Measurements from ENCODE around the gene TMEM208. TPM values are rescaled to one million over a fixed set of nuclear protein-coding genes. Genes with fewer than 3 reads are reported as not detected.

TMEM208 gene
- total and polyA plus RNA-seq, 2 experiments from 2014 or later: 53.8 to 97.0 TPM

DNA sequence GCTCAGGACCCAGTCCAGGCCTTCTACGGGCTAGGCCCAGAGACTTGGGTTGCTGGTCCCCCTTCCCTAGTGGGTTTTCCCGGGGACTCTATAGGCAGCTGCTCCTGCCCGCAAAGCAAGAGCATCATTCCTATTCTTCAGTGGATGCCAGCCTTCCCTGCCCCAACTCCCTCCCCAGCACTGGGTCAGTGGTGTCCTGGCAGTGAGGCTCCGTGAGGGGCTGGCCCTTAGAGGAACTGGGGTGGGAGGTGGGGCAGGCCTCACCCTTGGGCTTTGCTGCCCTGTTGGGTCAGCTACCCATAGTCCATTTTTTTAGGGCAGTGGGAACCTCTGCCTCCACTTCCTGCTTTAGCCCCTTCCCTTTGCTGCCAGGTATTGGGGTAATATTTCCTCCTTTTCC is 44.5 kb downstream of the TMEM208 start:
- no peak overlapping the region for H3K9ac ChIP-seq
- WGBS, 2 experiments (ENCODE audit: low coverage in 1 of 2, low lambda C conversion rate in 2 of 2, missing lambda C conversion rate in 2 of 2): 85 to 92% methylated on average over 4 of the region's 4 CpGs
- H3K27ac ChIP-seq: no peak overlapping the region
- no peak for DNase-seq
- H3K9me3 ChIP-seq (ENCODE audit: low read depth): no peaks in the 10 kb centered on the region
- peaks cover 26% of the 10 kb centered on the region for H3K4me1 ChIP-seq (ENCODE audit: insufficient read depth)
- H3K36me3 ChIP-seq (ENCODE audit: low read depth): no peaks in the 10 kb centered on the region; the same call in 1 of the 2 replicates
- H3K27me3 ChIP-seq (replicated peaks; ENCODE audit: insufficient read depth): no peaks in the 10 kb centered on the region
- H2AFZ ChIP-seq: no peak overlapping the region
- no peaks in the 10 kb centered on the region for H4K20me1 ChIP-seq (ENCODE audit: insufficient read depth)
- no peaks in the 10 kb centered on the region for H3K9me2 ChIP-seq (ENCODE audit: insufficient read depth)
- in situ Hi-C loops (cut with MboI): no loop called here
- H3K79me2 ChIP-seq (ENCODE audit: insufficient read depth): 0 out of 2 replicates have a peak, but pooled peaks cover 8% of the 10 kb centered on the region
- H3K4me3 ChIP-seq: no peak overlapping the region
- TF ChIP-seq EZH2 (IDR thresholded peaks at IDR 0.05; ENCODE audit: insufficient read depth, poor library complexity, severe bottlenecking): no peak
- TF ChIP-seq EZH2phosphoT487 (IDR thresholded peaks at IDR 0.05; ENCODE audit: insufficient read depth, low read depth): no peak
- H3K4me2 ChIP-seq (ENCODE audit: unreplicated experiment): no peak overlapping the region
- H3F3A ChIP-seq (ENCODE audit: insufficient read depth): peaks cover 18% of the 10 kb centered on the region

DNA sequence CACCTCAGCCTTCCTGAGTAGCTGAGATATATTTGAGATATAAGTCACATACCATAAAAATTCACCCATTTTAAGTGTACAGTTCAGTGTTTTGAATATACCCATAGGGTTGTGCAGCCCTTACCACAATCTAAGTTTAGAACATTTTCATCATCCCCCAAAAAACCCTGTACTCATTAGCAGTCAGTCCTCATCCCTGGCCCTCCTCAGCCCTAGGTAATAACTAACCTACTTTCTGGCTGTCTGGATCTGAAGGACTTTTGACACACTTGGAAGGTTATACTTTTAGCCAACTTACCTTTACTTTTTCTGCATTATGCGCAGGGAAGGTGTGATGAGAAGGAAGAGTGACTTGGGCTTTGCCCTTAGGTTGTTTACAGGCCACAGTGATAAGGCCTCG is 48.4 kb downstream of the TMEM208 start:
- Histone ChIP-seq H3K4me3 (no peak overlapping the region), H3K27ac (no peak overlapping the region), H3K4me2 (ENCODE audit: unreplicated experiment) (no peak overlapping the region), H2AFZ (no peak overlapping the region), H3K27me3 (replicated peaks; ENCODE audit: insufficient read depth) (no peaks in the 10 kb centered on the region), H3K9ac (no peak overlapping the region), H3F3A (ENCODE audit: insufficient read depth) (peaks cover 22% of the 10 kb centered on the region), H3K9me2 (ENCODE audit: insufficient read depth) (no peaks in the 10 kb centered on the region), H3K9me3 (ENCODE audit: low read depth) (no peaks in the 10 kb centered on the region), H3K36me3 (ENCODE audit: low read depth) (no peaks in the 10 kb centered on the region; the same call in 1 of the 2 replicates), H3K4me1 (ENCODE audit: insufficient read depth) (peaks cover 23% of the 10 kb centered on the region), H4K20me1 (ENCODE audit: insufficient read depth) (no peaks in the 10 kb centered on the region), H3K79me2 (ENCODE audit: insufficient read depth) (0 out of 2 replicates have a peak, but pooled peaks cover 8% of the 10 kb centered on the region)
- no peak for DNase-seq
- 97 to 98% methylated on average over 2 of the region's 2 CpGs for WGBS, 2 experiments (ENCODE audit: low coverage in 1 of 2, low lambda C conversion rate in 2 of 2, missing lambda C conversion rate in 2 of 2)
- in situ Hi-C loops (cut with MboI): no loop called here
- TF ChIP-seq EZH2 (IDR thresholded peaks at IDR 0.05; ENCODE audit: insufficient read depth, poor library complexity, severe bottlenecking) (no peak), EZH2phosphoT487 (IDR thresholded peaks at IDR 0.05; ENCODE audit: insufficient read depth, low read depth) (no peak)

DNA sequence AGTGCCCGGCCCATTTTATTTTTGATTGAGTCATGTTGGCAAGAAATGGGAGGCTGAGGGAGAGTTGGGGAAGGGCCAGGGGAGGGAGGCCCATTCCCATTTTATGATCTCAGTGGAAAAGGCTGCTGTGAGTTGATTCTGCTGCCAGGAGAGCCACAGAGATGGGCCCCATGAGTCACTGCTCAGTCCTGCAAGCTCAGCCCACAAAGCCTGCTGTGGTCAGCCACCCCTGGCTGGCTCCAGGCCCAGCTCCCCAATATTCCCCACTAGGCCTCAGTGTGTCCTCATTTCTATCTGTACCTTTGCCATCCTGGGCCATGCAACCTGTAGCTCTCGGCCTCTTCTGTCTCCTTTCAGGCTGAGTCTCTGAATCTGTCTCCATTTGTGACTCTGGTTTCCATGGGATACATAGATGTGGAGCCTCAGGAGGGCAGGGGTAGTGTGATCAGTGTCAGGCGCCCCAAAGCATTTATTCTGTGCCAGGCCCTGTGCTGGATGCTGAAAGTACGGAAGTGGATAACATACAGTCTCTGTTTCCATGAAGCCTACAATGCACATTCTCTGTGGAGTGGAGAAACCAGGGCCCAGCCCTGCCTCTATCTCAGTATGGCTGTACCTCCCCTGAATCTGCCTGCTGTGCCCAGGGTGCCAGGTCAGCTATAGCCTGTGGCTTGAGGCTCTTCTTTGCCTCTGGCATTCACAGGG is 50.5 kb downstream of the TMEM208 start:
- in situ Hi-C loops (cut with MboI): no loop called here
- Histone ChIP-seq H3K36me3 (ENCODE audit: low read depth) (no peaks in the 10 kb centered on the region; the same call in 1 of the 2 replicates), H3K79me2 (ENCODE audit: insufficient read depth) (0 out of 2 replicates have a peak, but pooled peaks cover 8% of the 10 kb centered on the region), H3K27ac (peak overlapping the region; percentile 98), H3F3A (ENCODE audit: insufficient read depth) (peaks cover 20% of the 10 kb centered on the region), H3K4me2 (ENCODE audit: unreplicated experiment) (peak overlapping the region; percentile 93), H2AFZ (no peak overlapping the region), H3K9ac (peak overlapping the region; percentile 87), H3K9me2 (ENCODE audit: insufficient read depth) (no peaks in the 10 kb centered on the region), H3K9me3 (ENCODE audit: low read depth) (no peaks in the 10 kb centered on the region), H4K20me1 (ENCODE audit: insufficient read depth) (no peaks in the 10 kb centered on the region), H3K27me3 (replicated peaks; ENCODE audit: insufficient read depth) (no peaks in the 10 kb centered on the region), H3K4me3 (peak overlapping the region; percentile 57), H3K4me1 (ENCODE audit: insufficient read depth) (peaks cover 22% of the 10 kb centered on the region)
- DNase-seq: peak; percentile 100
- TF ChIP-seq EZH2 (IDR thresholded peaks at IDR 0.05; ENCODE audit: insufficient read depth, poor library complexity, severe bottlenecking) (no peak), EZH2phosphoT487 (IDR thresholded peaks at IDR 0.05; ENCODE audit: insufficient read depth, low read depth) (no peak)
- WGBS, 2 experiments (ENCODE audit: low coverage in 1 of 2, low lambda C conversion rate in 2 of 2, missing lambda C conversion rate in 2 of 2): 11 to 21% methylated on average over 4 of the region's 4 CpGs

DNA sequence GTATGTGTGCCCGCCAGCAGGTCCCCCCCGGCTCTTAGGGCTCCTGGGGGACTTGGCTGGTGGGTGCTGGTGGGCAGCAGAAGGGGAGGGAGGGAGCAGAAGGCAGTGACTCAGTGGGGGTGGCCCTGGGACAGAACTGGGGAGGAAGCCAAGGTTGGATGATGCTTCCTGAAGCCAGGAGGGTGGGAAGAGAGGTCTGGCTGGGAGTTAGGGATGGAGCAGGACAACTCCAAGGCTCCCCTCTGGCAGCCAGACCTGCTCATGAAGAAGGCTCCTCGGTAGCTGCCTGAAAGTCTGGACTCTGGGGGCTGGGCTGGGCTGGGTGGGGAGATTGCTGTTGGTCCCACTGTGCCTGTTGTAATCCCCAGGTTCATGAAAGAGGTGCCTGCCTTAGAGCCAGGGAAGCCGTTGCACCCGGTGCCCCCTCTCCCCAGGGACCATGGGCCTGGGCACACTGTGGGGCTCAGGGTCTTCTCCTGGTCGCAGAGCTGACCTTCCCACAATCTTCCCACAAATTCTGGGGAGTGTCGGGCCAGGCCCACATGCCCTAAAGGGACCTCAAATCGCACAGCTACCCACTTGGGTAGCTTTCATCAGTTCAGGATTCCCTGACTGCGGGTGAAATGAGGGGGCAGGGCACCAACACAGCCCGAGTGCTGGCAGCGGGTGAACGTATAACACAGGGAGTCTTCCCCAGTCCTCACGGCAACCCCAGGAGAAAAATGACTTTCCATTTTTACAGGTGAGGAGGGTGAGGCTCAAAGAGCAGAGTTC is 51.3 kb downstream of the TMEM208 start:
- in situ Hi-C loops (cut with MboI): no loop called here
- Histone ChIP-seq H3F3A (ENCODE audit: insufficient read depth) (peaks cover 20% of the 10 kb centered on the region), H3K36me3 (ENCODE audit: low read depth) (no peaks in the 10 kb centered on the region; the same call in 1 of the 2 replicates), H4K20me1 (ENCODE audit: insufficient read depth) (no peaks in the 10 kb centered on the region), H3K9me3 (ENCODE audit: low read depth) (no peaks in the 10 kb centered on the region), H3K9ac (peak overlapping the region; percentile 87), H3K27ac (peak overlapping the region; percentile 98), H3K4me2 (ENCODE audit: unreplicated experiment) (peak overlapping the region; percentile 93), H2AFZ (peak overlapping the region; percentile 68), H3K4me1 (ENCODE audit: insufficient read depth) (peaks cover 22% of the 10 kb centered on the region), H3K9me2 (ENCODE audit: insufficient read depth) (no peaks in the 10 kb centered on the region), H3K4me3 (peak overlapping the region; percentile 78), H3K27me3 (replicated peaks; ENCODE audit: insufficient read depth) (no peaks in the 10 kb centered on the region), H3K79me2 (ENCODE audit: insufficient read depth) (0 out of 2 replicates have a peak, but pooled peaks cover 8% of the 10 kb centered on the region)
- TF ChIP-seq EZH2 (IDR thresholded peaks at IDR 0.05; ENCODE audit: insufficient read depth, poor library complexity, severe bottlenecking) (no peak), EZH2phosphoT487 (IDR thresholded peaks at IDR 0.05; ENCODE audit: insufficient read depth, low read depth) (no peak)
- 10 to 17% methylated on average over 12 to 13 of the region's 13 CpGs for WGBS, 2 experiments (ENCODE audit: low coverage in 1 of 2, low lambda C conversion rate in 2 of 2, missing lambda C conversion rate in 2 of 2)
- peak; percentile 93 for DNase-seq

MicroRNAs encoded within 50 kb of the gene (microRNA counts, 767-probe panel; counts per million panel counts)
- microRNA hsa-miR-328: 447 counts per million, percentile 86 among the panel's probes with 10 or more counts

Small RNAs within 50 kb of the gene (microRNA-seq; reads per million reads assigned to microRNA genes)
- 264 reads per million, percentile 62 among the genes with 10 or more reads in this experiment for gene MIR328 (ENCODE audit: borderline number of aligned reads)

Small RNAs within 50 kb of the gene (small RNA-seq; reads per million reads assigned to genes)
- gene MIR328 (ENCODE audit: low read depth, low replicate concordance): not detected

Other genes starting within 250 kb of the TMEM208 start
- gene CES4A, start 238.5 kb upstream of the TMEM208 start, total RNA-seq (2014; rRNA removed; shearing (Covaris generic)): 4.6 and 5.0 TPM in 2 replicates
- 2.6 and 4.5 TPM in 2 replicates for gene CES4A, start 238.5 kb upstream of the TMEM208 start, polyA plus RNA-seq (2016; fragmentation: Nextera tagmentation; extraction: Ambion mirVana)
- 53.3 and 63.2 TPM in 2 replicates for gene CBFB, start 198.0 kb upstream of the TMEM208 start, total RNA-seq (2014; rRNA removed; shearing (Covaris generic))
- gene CBFB, start 198.0 kb upstream of the TMEM208 start, polyA plus RNA-seq (2016; fragmentation: Nextera tagmentation; extraction: Ambion mirVana): 52.3 and 56.1 TPM in 2 replicates
- 22.3 and 24.4 TPM in 2 replicates for gene PHAF1, start 117.2 kb upstream of the TMEM208 start, total RNA-seq (2014; rRNA removed; shearing (Covaris generic))
- 14.3 and 15.2 TPM in 2 replicates for gene PHAF1, start 117.2 kb upstream of the TMEM208 start, polyA plus RNA-seq (2016; fragmentation: Nextera tagmentation; extraction: Ambion mirVana)
- 73.2 and 88.0 TPM in 2 replicates for gene B3GNT9, start 76.1 kb upstream of the TMEM208 start, total RNA-seq (2014; rRNA removed; shearing (Covaris generic))
- gene B3GNT9, start 76.1 kb upstream of the TMEM208 start, polyA plus RNA-seq (2016; fragmentation: Nextera tagmentation; extraction: Ambion mirVana): 24.3 and 24.8 TPM in 2 replicates
- 44.6 and 46.2 TPM in 2 replicates for gene TRADD, start 67.2 kb upstream of the TMEM208 start, total RNA-seq (2014; rRNA removed; shearing (Covaris generic))
- gene TRADD, start 67.2 kb upstream of the TMEM208 start, polyA plus RNA-seq (2016; fragmentation: Nextera tagmentation; extraction: Ambion mirVana): 25.9 and 28.1 TPM in 2 replicates
- 22.5 and 24.0 TPM in 2 replicates for gene FBXL8, start 67.2 kb upstream of the TMEM208 start, total RNA-seq (2014; rRNA removed; shearing (Covaris generic))
- 9.8 and 10.3 TPM in 2 replicates for gene FBXL8, start 67.2 kb upstream of the TMEM208 start, polyA plus RNA-seq (2016; fragmentation: Nextera tagmentation; extraction: Ambion mirVana)
- gene HSF4, start 62.4 kb upstream of the TMEM208 start, total RNA-seq (2014; rRNA removed; shearing (Covaris generic)): 6.4 and 10.8 TPM in 2 replicates
- gene HSF4, start 62.4 kb upstream of the TMEM208 start, polyA plus RNA-seq (2016; fragmentation: Nextera tagmentation; extraction: Ambion mirVana): 1.8 and 3.0 TPM in 2 replicates
- 31.0 and 51.1 TPM in 2 replicates for gene NOL3, start 56.6 kb upstream of the TMEM208 start, total RNA-seq (2014; rRNA removed; shearing (Covaris generic))
- 20.3 TPM in 2 replicates for gene NOL3, start 56.6 kb upstream of the TMEM208 start, polyA plus RNA-seq (2016; fragmentation: Nextera tagmentation; extraction: Ambion mirVana)
- 6.4 and 19.0 TPM in 2 replicates for gene MATCAP1, start 43.2 kb upstream of the TMEM208 start, total RNA-seq (2014; rRNA removed; shearing (Covaris generic))
- 3.4 and 3.8 TPM in 2 replicates for gene MATCAP1, start 43.2 kb upstream of the TMEM208 start, polyA plus RNA-seq (2016; fragmentation: Nextera tagmentation; extraction: Ambion mirVana)
- not detected in 2 replicates for gene EXOC3L1, start 37.0 kb upstream of the TMEM208 start, total RNA-seq (2014; rRNA removed; shearing (Covaris generic))
- gene EXOC3L1, start 37.0 kb upstream of the TMEM208 start, polyA plus RNA-seq (2016; fragmentation: Nextera tagmentation; extraction: Ambion mirVana): 0.28 and 0.53 TPM in 2 replicates
- gene E2F4, start 35.0 kb upstream of the TMEM208 start, total RNA-seq (2014; rRNA removed; shearing (Covaris generic)): 82.0 and 88.9 TPM in 2 replicates
- gene E2F4, start 35.0 kb upstream of the TMEM208 start, polyA plus RNA-seq (2016; fragmentation: Nextera tagmentation; extraction: Ambion mirVana): 46.5 and 50.0 TPM in 2 replicates
- 1.5 and 1.6 TPM in 2 replicates for gene ELMO3, start 28.0 kb upstream of the TMEM208 start, total RNA-seq (2014; rRNA removed; shearing (Covaris generic))
- 0.10 TPM in 1 of 2 replicates, not detected in the other for gene ELMO3, start 28.0 kb upstream of the TMEM208 start, polyA plus RNA-seq (2016; fragmentation: Nextera tagmentation; extraction: Ambion mirVana)
- gene FHOD1, start 20.4 kb downstream of the TMEM208 start, total RNA-seq (2014; rRNA removed; shearing (Covaris generic)): 14.9 and 24.2 TPM in 2 replicates
- 7.7 and 9.3 TPM in 2 replicates for gene FHOD1, start 20.4 kb downstream of the TMEM208 start, polyA plus RNA-seq (2016; fragmentation: Nextera tagmentation; extraction: Ambion mirVana)
- gene SLC9A5, start 21.8 kb downstream of the TMEM208 start, total RNA-seq (2014; rRNA removed; shearing (Covaris generic)): 2.2 and 2.7 TPM in 2 replicates
- gene SLC9A5, start 21.8 kb downstream of the TMEM208 start, polyA plus RNA-seq (2016; fragmentation: Nextera tagmentation; extraction: Ambion mirVana): 2.5 and 2.6 TPM in 2 replicates
- 24.2 and 38.8 TPM in 2 replicates for gene PLEKHG4, start 52.4 kb downstream of the TMEM208 start, total RNA-seq (2014; rRNA removed; shearing (Covaris generic))
- gene PLEKHG4, start 52.4 kb downstream of the TMEM208 start, polyA plus RNA-seq (2016; fragmentation: Nextera tagmentation; extraction: Ambion mirVana): 10.4 and 12.5 TPM in 2 replicates
- not detected in 2 replicates for gene KCTD19, start 99.6 kb downstream of the TMEM208 start, total RNA-seq (2014; rRNA removed; shearing (Covaris generic))
- not detected in 2 replicates for gene KCTD19, start 99.6 kb downstream of the TMEM208 start, polyA plus RNA-seq (2016; fragmentation: Nextera tagmentation; extraction: Ambion mirVana)
- not detected in 2 replicates for gene LRRC36, start 99.7 kb downstream of the TMEM208 start, total RNA-seq (2014; rRNA removed; shearing (Covaris generic))
- gene LRRC36, start 99.7 kb downstream of the TMEM208 start, polyA plus RNA-seq (2016; fragmentation: Nextera tagmentation; extraction: Ambion mirVana): not detected in 2 replicates
- not detected in 2 replicates for gene TPPP3, start 166.4 kb downstream of the TMEM208 start, total RNA-seq (2014; rRNA removed; shearing (Covaris generic))
- 1.9 and 2.1 TPM in 2 replicates for gene TPPP3, start 166.4 kb downstream of the TMEM208 start, polyA plus RNA-seq (2016; fragmentation: Nextera tagmentation; extraction: Ambion mirVana)
- gene ZDHHC1, start 189.3 kb downstream of the TMEM208 start, total RNA-seq (2014; rRNA removed; shearing (Covaris generic)): 9.6 and 10.9 TPM in 2 replicates
- gene ZDHHC1, start 189.3 kb downstream of the TMEM208 start, polyA plus RNA-seq (2016; fragmentation: Nextera tagmentation; extraction: Ambion mirVana): 9.2 and 9.6 TPM in 2 replicates
- not detected in 2 replicates for gene HSD11B2, start 204.0 kb downstream of the TMEM208 start, total RNA-seq (2014; rRNA removed; shearing (Covaris generic))
- gene HSD11B2, start 204.0 kb downstream of the TMEM208 start, polyA plus RNA-seq (2016; fragmentation: Nextera tagmentation; extraction: Ambion mirVana): 0.19 and 0.36 TPM in 2 replicates